Hypothalamus (tissue), 51 donors: ENCODE data around the gene C1orf122.
A peak's percentile ranks its signal among the peaks of the same experiment; 100 is the strongest.

ENCODE experiments used
- DNase-seq, 51 donors: peaks; one replicate each; lab custom pipeline; 2025; lab: John Stamatoyannopoulos, UW

Gene C1orf122

DNA sequence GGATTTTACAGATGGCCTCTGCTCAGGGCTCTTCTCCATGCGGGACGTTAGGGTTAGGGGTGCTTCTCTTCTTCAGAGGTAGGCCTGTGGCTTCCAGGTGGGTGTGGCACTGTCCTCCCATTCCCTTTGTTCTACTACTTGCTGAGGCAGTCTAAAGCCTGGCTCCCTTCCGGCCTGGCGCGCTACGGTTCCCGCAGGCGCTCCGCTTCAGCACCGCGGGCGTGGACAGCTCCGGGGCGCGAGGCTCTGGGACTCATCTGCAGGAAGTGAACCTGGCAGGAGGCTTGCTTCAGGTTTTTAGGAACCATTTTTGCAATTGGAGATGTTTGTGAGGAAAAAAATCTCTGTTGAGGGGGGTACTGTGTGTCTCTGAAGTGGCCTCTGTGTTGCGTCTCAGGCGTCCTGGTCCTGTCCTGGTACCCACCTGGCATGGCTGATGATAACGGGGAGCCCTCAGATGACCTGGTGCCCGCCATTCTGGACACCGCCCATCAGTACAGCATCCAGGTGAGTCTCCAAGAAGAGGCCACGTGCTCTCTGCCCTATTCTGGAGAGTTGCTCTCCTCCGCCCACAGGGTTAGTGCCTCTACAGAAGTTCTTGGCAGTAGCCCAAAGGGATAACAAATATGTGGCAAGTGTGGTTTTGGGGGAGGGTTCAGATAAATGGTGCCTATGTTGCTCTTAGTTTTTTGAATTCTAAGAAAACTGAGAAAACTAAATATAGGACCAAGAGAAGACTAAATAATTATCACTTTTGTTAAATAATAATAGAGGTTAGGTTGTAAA, 12.1 kb upstream of the C1orf122 start:
- DNase-seq: peak in 19 of 51 donors; percentile 3 to 55 (median 13)

DNA sequence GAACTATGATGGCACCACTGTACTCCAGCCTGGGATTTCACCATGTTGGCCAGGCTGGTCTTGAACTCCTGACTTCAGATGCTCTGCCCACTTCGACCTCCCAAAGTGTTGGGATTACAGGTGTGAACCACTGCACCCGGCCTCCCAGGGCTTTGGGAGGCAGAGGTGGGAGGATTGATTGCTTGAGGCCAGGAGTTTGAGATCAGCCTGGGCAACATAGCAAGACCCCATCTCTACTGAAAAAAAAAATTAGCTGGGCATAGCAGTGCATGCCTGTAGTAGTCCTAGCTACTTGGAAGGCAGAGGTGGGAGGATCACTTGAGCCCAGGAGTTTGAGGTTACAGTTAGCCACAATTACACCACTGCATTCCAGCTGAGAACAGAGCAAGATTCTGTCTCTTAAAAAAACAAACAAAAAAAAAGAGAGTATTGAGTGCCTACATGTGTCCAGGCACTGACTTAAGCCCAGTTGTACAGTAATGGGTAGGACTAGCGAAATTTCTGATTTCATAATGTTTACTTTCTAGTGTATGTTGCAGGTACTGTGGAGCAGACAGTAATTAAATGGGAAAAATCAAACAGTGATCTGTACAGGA, 9.7 kb upstream of the C1orf122 start:
- DNase-seq: no peak

DNA sequence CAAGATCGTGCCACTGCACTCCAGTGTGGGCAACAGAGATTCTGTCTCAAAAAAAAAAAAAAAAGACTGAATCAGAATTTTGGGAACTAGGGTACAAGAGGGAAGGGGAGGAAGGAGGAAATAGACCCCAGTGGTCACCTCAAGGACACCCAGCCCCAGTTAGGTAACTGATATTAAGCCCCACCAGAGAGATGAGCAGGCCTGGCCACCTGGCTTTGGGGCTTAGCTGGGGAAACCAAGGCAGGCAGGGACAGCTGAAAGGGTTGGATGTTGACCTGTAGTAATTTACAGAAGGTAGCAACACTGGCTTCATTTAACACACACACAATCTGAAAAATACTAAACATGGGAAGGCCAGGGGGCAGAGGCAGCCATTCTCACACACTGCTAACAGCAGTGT, 5.2 kb upstream of the C1orf122 start:
- no peak for DNase-seq

DNA sequence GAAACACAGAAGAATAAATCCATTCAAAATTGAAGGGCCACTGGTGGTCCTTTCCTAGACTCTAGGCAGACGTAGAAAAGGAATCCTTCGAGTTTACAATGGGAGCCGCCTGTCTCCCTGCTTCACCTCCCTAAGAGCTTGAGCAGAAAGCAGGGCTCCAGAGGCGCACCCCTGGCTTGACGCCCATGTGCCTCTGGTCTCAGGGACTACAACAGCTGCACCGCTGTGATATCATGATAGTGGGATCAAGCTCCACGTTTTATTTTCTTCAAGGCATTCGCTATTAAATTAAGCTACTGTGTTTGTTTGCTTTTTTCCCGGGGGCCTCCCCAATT, 403 bp upstream of the C1orf122 start:
- DNase-seq: no peak

DNA sequence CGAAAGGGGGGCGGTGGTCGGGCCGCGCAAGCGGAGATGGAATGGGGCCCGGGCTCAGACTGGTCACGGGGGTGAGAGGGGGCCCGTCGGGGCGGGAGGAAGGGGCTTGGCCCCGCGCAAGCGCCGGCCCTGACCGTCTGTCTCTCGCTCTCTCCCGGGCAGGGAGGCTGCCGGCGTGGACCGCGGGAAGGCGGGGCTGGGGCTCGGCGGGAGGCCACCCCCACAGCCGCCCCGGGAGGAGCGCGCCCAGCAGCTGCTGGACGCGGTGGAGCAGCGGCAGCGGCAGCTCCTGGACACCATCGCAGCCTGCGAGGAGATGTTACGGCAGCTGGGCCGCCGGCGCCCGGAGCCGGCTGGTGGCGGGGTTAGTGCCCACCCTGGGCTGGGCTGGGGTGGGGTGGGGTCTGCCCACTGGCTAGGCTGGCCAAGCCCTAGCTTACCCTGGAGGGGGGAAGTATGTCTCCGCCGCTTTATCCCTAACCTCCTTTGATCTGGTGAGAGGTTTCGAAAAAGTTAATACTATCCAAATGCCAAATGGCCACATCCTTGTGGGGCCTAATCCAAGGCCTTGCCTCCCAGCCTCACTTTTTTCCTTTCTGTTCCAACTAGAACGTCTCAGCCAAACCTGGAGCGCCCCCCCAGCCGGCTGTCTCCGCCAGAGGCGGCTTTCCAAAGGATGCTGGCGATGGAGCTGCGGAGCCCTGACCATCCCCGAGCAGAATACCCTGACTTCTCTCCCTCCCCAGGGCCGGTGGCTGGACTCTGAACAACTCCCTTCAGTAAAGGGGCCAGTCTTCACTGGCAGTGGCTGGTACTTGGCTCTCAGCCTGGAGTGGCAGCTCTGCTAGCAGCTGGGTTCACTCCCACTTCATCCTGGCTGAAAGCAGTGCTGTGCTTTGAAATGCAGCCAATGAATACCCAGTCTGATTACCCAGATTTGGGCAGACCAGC, 1.1 kb downstream of the C1orf122 start:
- DNase-seq: peak in 48 of 51 donors; percentile 35 to 96 (median 83)

DNA sequence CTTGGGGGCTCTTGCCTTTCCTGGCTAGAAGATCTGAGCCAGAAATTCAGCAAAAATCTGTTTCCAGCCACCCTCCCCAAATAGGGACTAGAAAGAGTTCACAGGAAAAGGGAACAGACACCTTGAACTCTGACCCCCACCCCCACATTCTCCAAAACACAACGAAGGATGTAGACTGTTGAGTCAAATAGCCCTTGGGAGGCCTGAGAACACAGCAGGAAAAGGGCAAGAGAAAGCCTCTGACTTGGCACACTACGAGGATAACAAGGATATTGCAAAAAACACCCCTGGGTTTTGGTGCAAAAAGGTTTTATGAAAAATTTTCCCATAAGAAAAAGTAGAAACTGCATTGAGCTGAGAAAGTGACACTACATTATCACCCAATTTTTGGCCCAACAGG, 2.4 kb downstream of the C1orf122 start:
- no peak for DNase-seq

DNA sequence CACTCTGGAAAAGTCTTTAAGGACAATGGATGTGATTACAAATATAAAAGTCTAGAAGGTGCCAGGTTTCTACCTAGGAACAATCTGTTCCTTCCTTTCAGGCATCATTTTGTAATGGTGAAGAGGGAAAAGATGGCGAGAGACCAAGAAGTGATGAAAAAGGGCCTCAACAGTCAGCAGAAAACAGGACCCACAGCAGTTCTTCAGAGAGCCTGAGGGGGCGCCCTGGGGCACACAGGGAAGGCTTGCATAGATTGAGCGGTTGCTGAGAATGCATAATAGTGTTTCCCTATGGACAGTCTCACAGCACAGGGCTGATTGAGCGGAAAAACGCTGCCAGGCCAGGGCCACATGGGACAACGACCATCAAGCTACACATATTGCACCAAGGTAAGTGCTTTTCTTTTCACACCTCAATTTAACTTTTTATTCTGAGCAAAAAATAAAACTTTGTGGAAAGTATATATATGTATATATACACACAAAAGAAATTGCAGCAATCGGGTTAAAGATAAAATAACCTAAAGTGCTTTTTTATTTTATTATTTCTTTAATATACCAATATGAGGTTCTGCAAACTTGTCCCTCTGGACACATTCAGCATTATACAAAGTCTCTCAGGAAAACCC, 3.6 kb downstream of the C1orf122 start:
- peak in 33 of 51 donors; percentile 4 to 72 (median 43) for DNase-seq

DNA sequence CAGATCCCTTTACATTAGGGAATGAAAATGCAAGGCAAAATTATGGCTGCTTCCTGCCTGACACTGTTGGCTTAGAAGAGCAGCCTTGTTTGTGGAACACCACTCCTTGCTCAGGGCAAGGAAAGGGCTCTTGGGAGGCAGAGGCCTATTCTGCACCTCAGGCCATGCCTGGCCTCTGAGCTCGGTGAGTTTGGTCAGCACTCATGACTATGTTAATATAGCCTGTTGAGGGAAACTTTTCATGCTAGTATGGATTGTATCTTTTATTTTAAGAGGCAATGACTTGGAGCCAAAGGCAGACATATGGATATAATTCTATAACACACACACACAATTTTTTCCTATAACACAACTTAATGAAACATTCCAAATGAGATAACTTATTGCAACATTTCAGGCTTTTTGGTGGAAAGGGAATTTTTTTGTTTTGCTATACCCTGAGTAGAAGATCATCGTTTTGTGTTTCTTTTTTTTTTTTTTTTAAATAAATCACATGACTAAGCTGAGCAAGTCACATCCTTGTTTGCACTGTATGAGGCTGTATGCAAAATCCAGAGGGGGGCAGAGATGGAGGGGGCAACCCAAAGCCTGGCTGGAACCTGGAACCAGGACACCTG, 6.0 kb downstream of the C1orf122 start:
- DNase-seq: no peak

DNA sequence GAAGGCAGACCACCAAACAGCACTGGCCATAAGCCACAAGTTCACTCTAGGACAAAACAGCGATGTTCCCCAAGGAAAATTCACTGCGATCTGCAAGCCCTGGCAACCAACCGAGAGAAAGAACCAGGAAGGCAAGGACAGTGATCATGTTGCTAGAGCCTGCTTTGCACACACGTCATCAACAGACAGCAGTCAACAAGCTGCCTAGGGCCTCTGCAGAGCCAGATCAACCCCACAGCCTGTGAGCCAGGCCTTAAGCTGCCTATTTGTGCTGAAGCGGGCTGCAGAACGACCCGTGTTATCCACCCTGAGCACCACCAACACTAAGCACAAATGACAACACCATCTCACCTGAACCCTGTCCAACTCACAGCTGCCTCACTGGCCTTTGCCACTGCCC, 6.7 kb downstream of the C1orf122 start:
- peak in 25 of 51 donors; percentile 6 to 62 (median 21) for DNase-seq

DNA sequence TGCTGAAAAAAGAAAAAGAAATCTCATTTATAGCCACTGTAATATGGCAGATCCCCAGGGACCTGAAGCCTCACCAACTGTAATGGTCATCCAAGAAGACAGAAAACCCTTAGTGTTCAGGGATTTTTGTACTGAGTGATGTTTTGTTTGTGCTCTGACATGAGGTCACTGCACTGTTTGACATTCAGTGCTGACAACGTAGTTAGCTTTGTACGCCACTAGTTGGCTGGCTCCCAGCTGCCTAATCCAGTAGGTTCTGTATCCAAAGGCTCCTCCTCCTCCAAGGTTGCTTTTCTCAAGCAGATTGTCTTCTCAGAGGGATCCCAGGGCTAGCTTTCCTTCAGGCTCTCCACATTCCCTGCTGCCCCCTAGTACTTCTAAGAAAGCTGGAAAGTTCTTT, 9.9 kb downstream of the C1orf122 start:
- peak in 37 of 51 donors; percentile 6 to 78 (median 42) for DNase-seq

DNA sequence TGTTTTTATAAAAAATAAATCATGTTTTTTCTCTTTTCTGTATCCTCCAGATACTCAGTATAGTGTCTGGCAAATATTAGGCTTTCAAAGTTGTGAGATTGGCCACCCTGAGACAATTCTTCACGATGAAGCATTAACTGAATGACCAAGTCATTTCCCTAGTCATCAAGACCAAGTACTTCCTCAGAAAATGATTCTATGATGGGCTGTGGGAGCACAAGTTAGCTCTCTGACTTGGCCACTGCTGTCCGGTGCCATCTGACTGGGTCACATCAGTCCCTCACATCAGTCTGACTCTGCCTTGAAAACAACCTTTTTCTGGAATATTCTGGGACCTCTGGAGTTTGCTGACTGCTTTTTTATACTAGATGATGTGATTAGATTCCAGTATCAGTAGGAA, 13.9 kb downstream of the C1orf122 start:
- DNase-seq: no peak

DNA sequence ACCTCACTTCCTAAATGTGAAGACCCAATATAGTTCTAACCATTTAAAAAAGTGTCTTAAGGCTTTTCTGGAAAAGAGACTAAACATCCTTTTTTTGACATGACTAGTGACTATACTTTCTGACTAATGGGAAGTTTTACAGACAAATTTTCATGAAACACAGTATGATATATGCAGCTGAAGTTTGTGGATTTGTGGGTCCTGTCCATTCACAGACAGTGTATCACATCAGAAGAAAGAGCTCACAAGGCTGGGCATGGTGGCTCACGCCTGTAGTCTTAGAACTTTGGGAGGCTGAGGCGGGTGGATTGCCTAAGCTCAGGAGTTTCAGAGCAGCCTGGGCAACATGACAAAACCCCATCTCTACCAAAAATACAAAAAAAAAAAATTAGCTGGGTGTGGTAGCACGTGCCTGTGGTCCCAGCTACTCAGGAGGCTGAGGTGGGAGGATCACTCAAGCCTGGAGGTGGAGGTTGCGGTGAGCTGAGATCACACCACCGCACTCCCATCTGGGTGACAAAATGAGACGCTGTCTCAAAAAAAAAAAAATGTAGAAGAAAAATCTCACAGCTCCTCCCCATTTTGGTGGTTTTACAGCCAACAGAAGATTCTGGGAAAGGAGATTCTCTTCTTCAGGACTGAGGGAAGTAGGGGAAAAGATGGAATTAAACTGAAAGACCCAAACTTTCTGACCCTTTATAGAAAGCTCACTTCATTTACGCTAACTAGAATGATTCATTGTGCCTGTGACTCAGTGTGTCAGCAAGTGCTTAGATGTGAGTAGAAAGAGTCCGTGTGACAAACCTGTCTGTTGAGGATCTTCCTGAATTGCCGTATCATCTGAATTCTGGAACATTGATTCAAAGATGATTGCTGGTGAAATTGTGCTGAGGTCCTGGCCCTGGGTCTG, 15.6 kb downstream of the C1orf122 start:
- DNase-seq: no peak

DNA sequence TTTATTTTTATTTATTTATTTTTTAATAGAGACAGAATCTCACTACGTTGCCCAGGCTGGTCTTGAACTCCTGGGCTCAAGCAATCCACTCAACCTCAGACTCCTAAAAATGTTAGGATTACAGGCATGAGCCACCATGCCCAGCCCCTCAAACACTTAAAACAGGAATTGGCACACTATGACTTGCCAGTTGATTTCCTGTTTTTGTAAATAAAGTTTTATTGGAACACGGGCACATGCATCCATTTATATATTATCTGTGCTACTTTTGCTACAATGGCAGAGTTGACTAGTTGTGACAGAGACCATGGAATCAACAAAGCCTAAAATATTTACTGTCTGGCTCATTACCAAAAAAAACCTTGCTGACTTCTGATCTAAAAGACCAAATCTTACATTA, 16.4 kb downstream of the C1orf122 start:
- no peak for DNase-seq

DNA sequence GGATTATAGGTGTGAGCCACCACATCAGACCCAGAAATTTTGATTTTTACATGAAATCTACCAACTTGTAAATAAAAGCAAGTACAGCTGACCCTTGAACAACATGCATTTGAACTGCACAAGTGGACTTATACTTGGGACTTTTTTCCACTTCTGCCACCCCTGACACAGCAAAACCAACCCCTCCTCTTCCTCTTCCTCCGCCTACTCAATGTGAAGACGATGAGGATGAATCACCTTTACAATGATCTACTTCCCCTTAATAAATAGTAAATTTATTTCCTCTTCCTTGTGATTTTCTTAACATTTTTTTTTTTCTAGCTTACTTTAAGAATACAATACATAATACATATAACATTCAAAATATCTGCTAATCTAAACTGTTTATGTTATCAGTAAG, 17.9 kb downstream of the C1orf122 start:
- no peak for DNase-seq

DNA sequence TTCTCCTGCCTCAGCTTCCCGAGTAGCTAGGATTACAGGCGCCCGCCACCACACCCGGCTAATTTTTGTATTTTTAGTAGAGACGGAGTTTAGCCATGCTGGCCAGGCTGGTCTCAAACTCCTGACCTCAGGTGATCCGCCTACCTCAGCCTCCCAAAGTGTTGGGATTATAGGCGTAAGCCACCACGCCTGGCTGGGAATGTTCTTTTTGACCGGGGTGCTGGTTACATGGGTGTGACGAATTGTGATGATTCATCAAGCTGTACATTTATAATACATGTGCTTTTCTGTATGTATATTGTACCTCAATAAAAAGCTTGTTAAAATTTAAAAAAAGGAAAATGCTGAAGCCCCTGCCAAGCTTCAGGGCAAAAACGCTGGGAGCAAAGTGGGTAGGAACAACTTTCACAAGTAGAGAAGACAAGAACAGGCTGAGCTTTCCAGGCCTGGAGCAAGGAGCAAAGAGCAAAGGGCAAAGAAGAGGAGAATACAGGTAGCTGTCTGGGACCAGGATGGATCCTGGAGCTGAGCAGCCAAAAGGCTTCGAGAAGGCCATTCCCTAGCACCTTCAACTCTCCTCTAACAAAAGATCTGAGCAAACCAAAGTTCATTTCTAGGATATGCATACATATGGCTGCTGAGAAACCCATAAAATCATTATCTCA, 21.0 kb downstream of the C1orf122 start:
- no peak for DNase-seq

DNA sequence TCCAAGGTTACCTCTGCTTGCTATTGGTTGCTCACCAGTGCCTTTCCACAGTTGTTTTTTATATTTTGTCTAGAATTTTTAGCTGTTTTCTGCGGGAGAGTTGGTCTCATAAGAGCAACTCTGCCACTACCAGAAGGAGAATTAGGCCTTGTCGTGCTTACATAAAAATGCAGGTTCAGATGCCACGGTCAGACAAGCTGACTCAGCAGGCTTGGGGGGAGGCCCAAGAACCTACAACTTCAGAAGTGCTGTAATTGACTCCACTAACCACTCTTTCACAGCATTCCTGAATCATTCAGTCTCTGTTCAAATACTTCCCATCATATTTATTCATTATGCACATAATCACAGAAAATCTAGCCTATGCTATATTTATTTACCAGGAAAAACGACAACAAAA, 23.5 kb downstream of the C1orf122 start:
- no peak for DNase-seq

DNA sequence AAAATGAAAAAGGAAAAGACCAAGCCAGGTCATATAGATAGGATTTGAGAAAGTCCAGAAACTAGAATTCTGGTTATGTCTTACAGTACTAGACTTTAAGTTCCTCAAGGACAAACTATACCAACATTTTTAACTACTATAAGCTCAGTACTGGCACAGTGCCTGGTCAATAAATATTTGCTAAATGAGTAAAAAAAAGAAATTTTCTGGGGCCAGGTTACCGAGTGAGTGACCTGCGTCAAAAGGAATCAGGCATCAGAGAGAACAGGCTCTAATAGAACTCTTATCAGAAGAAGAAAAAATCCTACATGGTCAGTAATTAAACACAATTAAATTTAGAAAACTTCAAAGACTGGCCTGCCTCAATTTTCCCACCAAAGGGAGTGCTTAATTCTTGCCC, 24.2 kb downstream of the C1orf122 start:
- DNase-seq: no peak

DNA sequence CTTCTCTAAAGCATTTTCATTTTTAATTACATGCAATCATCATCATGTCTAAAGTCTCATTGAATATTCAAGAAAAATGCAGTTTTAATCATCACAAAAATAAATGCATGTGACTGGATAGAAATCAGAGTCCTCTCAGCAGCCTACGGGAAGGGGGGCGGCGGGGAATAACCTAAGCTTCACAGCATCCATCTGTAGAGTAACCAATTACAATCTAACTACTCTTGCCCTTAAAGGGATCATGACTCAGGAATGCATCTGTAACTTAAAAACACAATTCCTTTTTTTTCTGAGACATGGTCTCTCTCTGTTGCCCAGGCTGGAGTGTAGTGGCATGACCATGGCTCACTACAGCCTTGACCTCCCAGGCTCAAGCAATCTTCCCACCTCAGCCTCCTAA, 29.2 kb downstream of the C1orf122 start:
- no peak for DNase-seq

DNA sequence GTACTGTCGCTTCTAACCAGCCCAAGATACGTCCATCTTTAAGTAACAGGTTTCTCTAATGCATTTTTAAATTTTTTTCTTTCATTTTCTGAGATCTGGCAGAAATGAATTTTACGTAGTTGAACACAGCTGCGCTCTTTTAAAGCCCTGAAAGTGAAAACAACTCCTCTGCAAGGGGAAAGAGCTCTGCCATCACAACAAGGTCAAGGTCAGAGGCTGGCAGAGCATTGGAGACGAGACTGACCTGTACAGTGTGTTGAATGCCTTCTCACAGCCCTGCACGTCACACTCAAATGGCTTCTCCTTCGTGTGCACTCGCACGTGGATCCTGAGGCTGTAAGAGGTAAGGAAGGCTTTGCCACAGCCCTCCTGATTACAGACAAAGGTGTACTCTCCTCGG, 32.1 kb downstream of the C1orf122 start:
- no peak for DNase-seq
